ENCODE data around the gene ZNF330.
"Not testable (repeated sequence)": the region's sequence is repeated elsewhere in the genome, so short reads cannot be mapped to it uniquely, and the experiment has no call there.

Gene ZNF330

GRCh38 chr4:141180991-141181761 is 39.5 kb upstream of the ZNF330 start:
- no peak for TF ChIP-seq CTCF (IDR thresholded peaks at IDR 0.05)
- H3K9ac ChIP-seq = no peak overlapping the region
- no peak overlapping the region for H3K4me3 ChIP-seq (ENCODE audit: low read depth, low read length)
- no peak overlapping the region for H3K27ac ChIP-seq
- H2AFZ ChIP-seq = no peak overlapping the region
- no peaks in the 10 kb centered on the region for H3K27me3 ChIP-seq (ENCODE audit: control insufficient read depth, insufficient read depth, low read length)
- no peaks in the 10 kb centered on the region for H3K9me3 ChIP-seq (ENCODE audit: control insufficient read depth, low read length)
- H3K4me2 ChIP-seq (ENCODE audit: low read length) = no peak overlapping the region
- no peaks in the 10 kb centered on the region for H3K4me1 ChIP-seq
- no peaks in the 10 kb centered on the region for H3K79me2 ChIP-seq
- no peaks in the 10 kb centered on the region for H3K36me3 ChIP-seq (ENCODE audit: control insufficient read depth, insufficient read depth, low read length)

GRCh38 chr4:141183491-141183890 is 37.2 kb upstream of the ZNF330 start:
- H3K9me3 ChIP-seq (ENCODE audit: control insufficient read depth, low read length); H3K4me2 ChIP-seq (ENCODE audit: low read length); H3K27me3 ChIP-seq (ENCODE audit: control insufficient read depth, insufficient read depth, low read length); H3K4me1 ChIP-seq; H3K9ac ChIP-seq; H3K79me2 ChIP-seq; H2AFZ ChIP-seq; H3K27ac ChIP-seq; H3K36me3 ChIP-seq (ENCODE audit: control insufficient read depth, insufficient read depth, low read length); H3K4me3 ChIP-seq (ENCODE audit: low read depth, low read length): not testable (repeated sequence)

- Histone ChIP-seq H3K27ac (no peak overlapping the region), H2AFZ (no peak overlapping the region), H3K4me3 (ENCODE audit: low read depth, low read length) (no peak overlapping the region), H3K9ac (no peak overlapping the region), H3K79me2 (no peaks in the 10 kb centered on the region), H3K9me3 (ENCODE audit: control insufficient read depth, low read length) (no peaks in the 10 kb centered on the region), H3K36me3 (ENCODE audit: control insufficient read depth, insufficient read depth, low read length) (no peaks in the 10 kb centered on the region), H3K27me3 (ENCODE audit: control insufficient read depth, insufficient read depth, low read length) (no peaks in the 10 kb centered on the region), H3K4me1 (no peaks in the 10 kb centered on the region), H3K4me2 (ENCODE audit: low read length) (no peak overlapping the region)
- TF ChIP-seq CTCF (IDR thresholded peaks at IDR 0.05) = no peak
Measured at GRCh38 chr4:141192564-141192963, 28.1 kb upstream of the ZNF330 start.

GRCh38 chr4:141193516-141194034 is 27.1 kb upstream of the ZNF330 start:
- no peak overlapping the region for H3K4me2 ChIP-seq (ENCODE audit: low read length)
- H2AFZ ChIP-seq = no peak overlapping the region
- H3K4me3 ChIP-seq (ENCODE audit: low read depth, low read length) = no peak overlapping the region
- no peaks in the 10 kb centered on the region for H3K36me3 ChIP-seq (ENCODE audit: control insufficient read depth, insufficient read depth, low read length)
- H3K79me2 ChIP-seq = no peaks in the 10 kb centered on the region
- H3K27ac ChIP-seq = no peak overlapping the region
- no peaks in the 10 kb centered on the region for H3K9me3 ChIP-seq (ENCODE audit: control insufficient read depth, low read length)
- H3K4me1 ChIP-seq = no peaks in the 10 kb centered on the region
- H3K9ac ChIP-seq = no peak overlapping the region
- no peaks in the 10 kb centered on the region for H3K27me3 ChIP-seq (ENCODE audit: control insufficient read depth, insufficient read depth, low read length)
- TF ChIP-seq CTCF (IDR thresholded peaks at IDR 0.05) = no peak

- TF ChIP-seq CTCF (IDR thresholded peaks at IDR 0.05) = no peak
- Histone ChIP-seq H3K9me3 (ENCODE audit: control insufficient read depth, low read length) (no peaks in the 10 kb centered on the region), H3K9ac (no peak overlapping the region), H3K4me2 (ENCODE audit: low read length) (no peak overlapping the region), H3K4me1 (no peaks in the 10 kb centered on the region), H2AFZ (no peak overlapping the region), H3K36me3 (ENCODE audit: control insufficient read depth, insufficient read depth, low read length) (no peaks in the 10 kb centered on the region), H3K79me2 (no peaks in the 10 kb centered on the region), H3K4me3 (ENCODE audit: low read depth, low read length) (no peak overlapping the region), H3K27ac (no peak overlapping the region), H3K27me3 (ENCODE audit: control insufficient read depth, insufficient read depth, low read length) (no peaks in the 10 kb centered on the region)
Measured at GRCh38 chr4:141195095-141195707, 25.5 kb upstream of the ZNF330 start.

Measured in parathyroid adenoma (tissue), 2 donors.